GM20431 (cell line): Measurements from ENCODE around the gene UBA1.
"Not testable (repeated sequence)": the region's sequence is repeated elsewhere in the genome, so short reads cannot be mapped to it uniquely, and the experiment has no call there.

Experiments
- in situ Hi-C: fragments of 300-500 bp; cut with MseI, MboI; formaldehyde crosslinking; loops from one replicate; pipeline ENCODE4 v1.15.0; 2020; ENCODE audit warnings: low sequenced_read_pairs; ENCODE audit not compliant: unreplicated experiment

Gene UBA1

DNA sequence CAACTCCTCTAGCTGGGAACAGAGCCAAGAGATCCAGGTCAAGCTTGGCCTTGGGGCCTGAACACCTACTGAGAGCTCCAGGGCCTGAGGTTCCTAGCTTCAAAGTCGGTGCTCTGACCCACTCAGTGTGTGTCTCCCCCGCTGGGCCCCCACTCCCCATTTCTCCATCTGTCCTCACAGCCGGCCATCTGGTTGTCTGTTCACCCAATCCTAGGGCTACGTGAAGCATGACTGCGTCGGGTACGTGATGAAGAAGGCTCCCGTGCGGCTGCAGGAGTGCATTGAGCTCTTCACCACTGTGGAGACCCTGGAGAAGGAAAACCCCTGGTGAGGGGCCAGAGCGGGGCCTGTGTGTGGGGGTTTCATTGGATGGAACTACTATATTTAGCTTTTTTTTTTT, 51.5 kb downstream of the UBA1 start:
- in situ Hi-C loops, result no loop called here

DNA sequence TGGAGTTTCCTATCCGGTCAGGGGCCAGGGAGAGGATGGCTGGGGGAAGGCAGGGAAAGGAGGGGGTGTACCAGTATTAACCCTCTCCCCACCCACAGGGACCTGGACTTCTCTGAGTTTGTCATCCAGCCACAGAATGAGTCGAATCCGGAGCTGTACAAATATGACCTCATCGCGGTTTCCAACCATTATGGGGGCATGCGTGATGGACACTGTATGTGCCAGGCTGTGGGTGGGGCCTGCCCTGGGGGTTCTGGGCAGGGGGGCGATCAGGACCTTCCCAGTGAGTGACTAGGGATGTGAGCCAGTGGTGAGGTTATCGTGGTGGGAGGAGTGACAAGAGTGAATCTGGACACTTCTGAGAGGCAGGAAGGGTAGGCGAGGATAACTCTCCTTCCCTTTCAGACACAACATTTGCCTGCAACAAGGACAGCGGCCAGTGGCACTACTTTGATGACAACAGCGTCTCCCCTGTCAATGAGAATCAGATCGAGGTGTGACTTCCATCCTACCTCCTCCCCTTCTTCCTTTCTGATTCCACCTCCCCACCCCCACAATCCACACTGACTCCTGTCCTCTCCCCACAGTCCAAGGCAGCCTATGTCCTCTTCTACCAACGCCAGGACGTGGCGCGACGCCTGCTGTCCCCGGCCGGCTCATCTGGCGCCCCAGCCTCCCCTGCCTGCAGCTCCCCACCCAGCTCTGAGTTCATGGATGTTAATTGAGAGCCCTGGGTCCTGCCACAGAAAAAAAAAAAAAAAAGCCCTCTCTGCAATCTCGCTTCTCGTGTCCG, 53.8 kb downstream of the UBA1 start:
- in situ Hi-C loops, result no loop called here

DNA sequence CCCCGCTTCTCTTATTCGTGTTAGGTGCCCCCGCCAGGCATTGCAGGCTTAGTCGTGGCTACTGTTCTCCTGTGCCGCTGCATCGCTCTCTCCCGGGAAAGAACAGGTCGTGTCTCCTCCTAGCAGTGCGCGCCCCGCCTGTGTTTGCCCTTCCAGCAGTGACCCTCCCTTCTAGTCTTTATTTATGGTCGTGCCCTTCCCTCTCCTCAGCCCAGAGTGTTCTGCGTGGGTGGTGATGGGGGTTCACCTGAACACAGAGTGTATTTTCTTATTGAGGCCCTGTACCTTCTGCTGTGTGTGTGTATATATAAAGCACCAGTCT, 54.3 kb downstream of the UBA1 start:
- in situ Hi-C loops, result no loop called here

DNA sequence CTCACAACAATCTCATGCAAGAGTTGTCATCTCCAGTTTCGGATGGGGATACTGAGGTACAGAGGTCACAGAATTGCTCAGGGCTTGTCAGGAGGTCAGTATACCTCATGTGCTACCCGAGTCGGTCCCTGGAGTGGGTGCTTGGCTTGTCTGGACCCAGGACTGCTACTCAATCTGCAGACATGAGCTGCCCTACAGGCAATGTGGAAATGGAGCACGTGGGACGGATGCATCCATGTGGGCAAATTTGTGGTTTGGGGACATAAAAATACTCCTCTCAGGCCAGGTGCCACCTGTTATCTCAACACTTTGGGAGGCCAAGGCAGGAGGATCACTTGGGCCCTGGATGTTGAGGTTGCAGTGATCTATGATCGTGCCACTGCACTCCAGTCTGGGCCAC, 54.9 kb downstream of the UBA1 start:
- in situ Hi-C loops, result no loop called here

DNA sequence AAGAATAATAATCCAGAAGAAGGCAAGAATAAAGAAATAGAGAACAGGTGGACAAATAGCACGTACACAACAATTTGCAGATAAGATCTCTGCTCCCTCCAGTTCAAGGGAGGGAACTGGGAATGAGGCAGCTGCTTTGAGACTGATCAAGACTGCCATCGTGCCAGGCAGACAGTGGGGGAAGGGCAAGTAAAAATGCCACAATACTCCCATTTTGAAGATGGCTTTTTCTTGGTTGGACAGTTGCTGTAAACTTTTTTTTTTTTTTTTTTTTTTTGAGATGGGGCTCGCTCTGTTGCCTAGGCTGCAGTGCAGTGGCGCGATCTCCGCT, 56.4 kb downstream of the UBA1 start:
- in situ Hi-C loops, result no loop called here

DNA sequence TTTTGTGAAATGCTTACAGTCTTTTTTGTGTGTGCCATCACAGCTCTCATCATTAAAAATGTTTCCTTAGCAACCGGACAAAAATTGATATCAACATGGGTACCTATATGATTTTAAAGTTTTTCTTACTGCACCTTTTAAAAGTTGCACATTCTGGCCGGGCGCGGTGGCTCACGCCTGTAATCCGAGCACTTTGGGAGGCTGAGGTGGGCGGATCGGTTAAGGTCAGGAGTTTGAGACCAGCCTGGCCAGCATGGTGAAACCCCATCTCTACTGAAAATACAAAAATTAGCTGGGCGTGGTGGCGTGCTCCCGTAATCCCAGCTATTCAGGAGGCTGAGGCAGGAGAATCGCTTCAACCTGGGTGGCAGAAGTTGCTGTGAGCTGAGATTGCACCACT, 64.0 kb downstream of the UBA1 start:
- in situ Hi-C loops, result not testable (repeated sequence)
